IMR-90 (cell line): Measurements from ENCODE around the gene TUB. TPM values are rescaled to one million over a fixed set of nuclear protein-coding genes. Genes with fewer than 3 reads are reported as not detected.
A peak's percentile ranks its signal among the peaks of the same experiment; 100 is the strongest.

Experiments used
- ATAC-seq: fragments of 200-7000 bp; cut with Tn5 transposase; 2 replicates; pipeline ENCODE4 v1.9.1; 2020; ENCODE audit warnings: low read depth, mild to moderate bottlenecking, moderate library complexity
- BruUV-seq: library from RNA; stranded (reverse); fragments of 400-500 nt; replicated peaks from 2 replicates; lab custom pipeline; 2021; lab: Mats Ljungman, UMichigan
- CTCF ChIA-PET: fragments of 300-600 bp; formaldehyde crosslinking; extraction: SDS; loops from one replicate; lab custom pipeline; 2021; ENCODE audit warnings: antibody characterized with exemption; lab: Yijun Ruan, JAX
- POLR2A ChIA-PET: fragments of 300-600 bp; sonication (Branson Sonifier 250); formaldehyde crosslinking; loops from one replicate; lab custom pipeline; 2022; ENCODE audit warnings: antibody characterized with exemption; ENCODE audit not compliant: unreplicated experiment; lab: Charles Lee
- DNase-seq: peaks from one replicate; pipeline ENCODE4 v3.0.0; 2013
- H2AFZ ChIP-seq: replicated peaks from 2 replicates; pipeline ENCODE3; 2013; ENCODE audit warnings: low read length, mild to moderate bottlenecking; ENCODE audit not compliant: poor library complexity
- H2AK5ac ChIP-seq: 2 replicates; pipeline ENCODE4 v1.6.1; 2013; ENCODE audit warnings: low read depth, low read length, inconsistent platforms
- H2AK9ac ChIP-seq: replicated peaks from 2 replicates; pipeline ENCODE3; 2013; ENCODE audit warnings: mild to moderate bottlenecking, low read depth, low read length, moderate library complexity; ENCODE audit not compliant: poor library complexity
- H2BK120ac ChIP-seq: 2 replicates; pipeline ENCODE4 v1.6.1; 2013; ENCODE audit warnings: low read depth, low read length, inconsistent platforms
- H2BK15ac ChIP-seq: 3 replicates; pipeline ENCODE4 v1.6.1; 2013; ENCODE audit warnings: low read depth, low read length, inconsistent platforms
- H2BK20ac ChIP-seq: 2 replicates; pipeline ENCODE4 v1.6.1; 2013; ENCODE audit warnings: low read depth, mild to moderate bottlenecking, inconsistent platforms, low read length, moderate library complexity
- H2BK5ac ChIP-seq: 2 replicates; pipeline ENCODE4 v1.6.1; 2013; ENCODE audit warnings: mild to moderate bottlenecking, low read depth, low read length, inconsistent platforms; ENCODE audit not compliant: poor library complexity, severe bottlenecking
- H3K14ac ChIP-seq: replicated peaks from 2 replicates; pipeline ENCODE4 v1.6.1; 2013; ENCODE audit warnings: low read depth, low read length, inconsistent platforms
- H3K18ac ChIP-seq: 2 replicates; pipeline ENCODE4 v1.6.1; 2013; ENCODE audit warnings: low read depth, low read length, control low read depth
- H3K23ac ChIP-seq: 2 replicates; pipeline ENCODE4 v1.6.1; 2013; ENCODE audit warnings: low read depth, low read length, inconsistent platforms
- H3K27ac ChIP-seq: 2 replicates; pipeline ENCODE4 v1.5.1; 2013; ENCODE audit warnings: mild to moderate bottlenecking, control low read depth, low read length; ENCODE audit not compliant: insufficient read depth
- H3K27me3 ChIP-seq: 2 replicates; pipeline ENCODE4 v1.6.1; 2013; ENCODE audit warnings: low read length; ENCODE audit not compliant: control insufficient read depth, insufficient read depth
- H3K36me3 ChIP-seq: 2 replicates; pipeline ENCODE4 v1.6.1; 2013; ENCODE audit warnings: low read length, mixed read lengths; ENCODE audit not compliant: control insufficient read depth, insufficient read depth
- H3K4ac ChIP-seq: 2 replicates; pipeline ENCODE4 v1.6.1; 2013; ENCODE audit warnings: low read depth, low read length, inconsistent platforms
- H3K4me1 ChIP-seq: 2 replicates; pipeline ENCODE4 v1.6.1; 2013; ENCODE audit warnings: low read length, mixed read lengths; ENCODE audit not compliant: control insufficient read depth, insufficient read depth
- H3K4me2 ChIP-seq: 2 replicates; pipeline ENCODE4 v1.6.1; 2013; ENCODE audit warnings: low read depth, mild to moderate bottlenecking, control low read depth, low read length, moderate library complexity
- H3K4me3 ChIP-seq: 2 replicates; pipeline ENCODE4 v1.5.1; 2013; ENCODE audit warnings: low read depth, mild to moderate bottlenecking, control low read depth, low read length, moderate library complexity; ENCODE audit not compliant: insufficient read depth
- H3K56ac ChIP-seq: 2 replicates; pipeline ENCODE4 v1.6.1; 2013; ENCODE audit warnings: low read length, inconsistent platforms; ENCODE audit not compliant: insufficient read depth; ENCODE audit errors: extremely low read depth
- H3K79me1 ChIP-seq, 2 experiments: 2 replicates each; pipeline ENCODE4 v1.6.1; 2013; ENCODE audit warnings: low read length in 2 of 2, inconsistent platforms in 1 of 2, low read depth in 1 of 2
- H3K9ac ChIP-seq: 2 replicates; pipeline ENCODE4 v1.6.1; 2013; ENCODE audit warnings: low read depth, low read length, control low read depth
- H3K9me1 ChIP-seq: 2 replicates; pipeline ENCODE4 v1.6.1; 2013; ENCODE audit warnings: low read length, inconsistent platforms; ENCODE audit not compliant: insufficient read depth
- H3K9me3 ChIP-seq: 2 replicates; pipeline ENCODE4 v1.6.1; 2013; ENCODE audit warnings: low read length; ENCODE audit not compliant: control insufficient read depth, insufficient read depth
- H4K20me1 ChIP-seq: 2 replicates; pipeline ENCODE4 v1.6.1; 2013; ENCODE audit warnings: low read length, inconsistent platforms; ENCODE audit not compliant: insufficient read depth
- H4K5ac ChIP-seq: 2 replicates; pipeline ENCODE4 v1.6.1; 2013; ENCODE audit warnings: mild to moderate bottlenecking, low read depth, low read length, control low read depth
- H4K8ac ChIP-seq, 2 experiments: 2 replicates each; pipeline ENCODE4 v1.6.1; 2013; ENCODE audit warnings: low read depth in 2 of 2, low read length in 2 of 2, control low read depth in 1 of 2, inconsistent platforms in 1 of 2
- H4K91ac ChIP-seq: 2 replicates; pipeline ENCODE4 v1.6.1; 2013; ENCODE audit warnings: low read depth, low read length, inconsistent platforms; ENCODE audit not compliant: insufficient read depth
- CEBPB ChIP-seq: IDR thresholded peaks from 2 replicates; pipeline ENCODE4 v1.6.1; 2012; ENCODE audit warnings: low read depth, low read length, improper control_type of control experiment
- ELK1 ChIP-seq: fragments of 150-350 bp; IDR thresholded peaks from 2 replicates; pipeline ENCODE4 v1.6.1; 2016; ENCODE audit warnings: low read depth, mild to moderate bottlenecking, low read length, moderate library complexity, borderline replicate concordance
- FOS ChIP-seq: fragments of 150-350 bp; IDR thresholded peaks from 2 replicates; pipeline ENCODE4 v1.6.1; 2016; ENCODE audit warnings: low read depth, low read length
- MXI1 ChIP-seq: IDR thresholded peaks from 2 replicates; pipeline ENCODE4 v1.6.1; 2012; ENCODE audit warnings: low read depth, mild to moderate bottlenecking, low read length, moderate library complexity, borderline replicate concordance
- RFX5 ChIP-seq: IDR thresholded peaks from 2 replicates; pipeline ENCODE4 v1.8.0; 2012; ENCODE audit warnings: low read depth, mild to moderate bottlenecking, low read length, moderate library complexity
- USF2 ChIP-seq: fragments of 150-350 bp; IDR thresholded peaks from 2 replicates; pipeline ENCODE4 v1.6.1; 2017; ENCODE audit warnings: mild to moderate bottlenecking, antibody characterized with exemption, low read length, low read depth
- WGBS, 2 experiments: methylation state at CpG; one replicate each; pipeline versions ENCODE4 v1.1.5 to v1.1.7; 2013; ENCODE audit warnings: missing lambda C conversion rate in 2 of 2; ENCODE audit not compliant: insufficient read length in 1 of 2; ENCODE audit errors: extremely low coverage in 2 of 2; 5-methylcytosine and 5-hydroxymethylcytosine counted together
- dilution Hi-C: fragments of 300-500 bp; cut with HindIII; formaldehyde crosslinking; loops from one replicate; pipeline ENCODE4 v1.14.3; 2018; ENCODE audit warnings: low sequenced_read_pairs; ENCODE audit not compliant: unreplicated experiment
- in situ Hi-C: fragments of 300-500 bp; cut with MboI; formaldehyde crosslinking; loops from 3 replicates; pipeline ENCODE4 v1.14.3; 2019; ENCODE audit warnings: low sequenced_read_pairs, inconsistent platforms, mixed read lengths
- intact Hi-C: fragments of 100-400 bp; cut with micrococcal nuclease; formaldehyde crosslinking; loops from 2 replicates; pipeline ENCODE4 v1.10.0; 2022
- polyA plus RNA-seq, 3 experiments: library from polyadenylated mRNA; depleted of rRNA; stranded (reverse); fragments of >200 nt; gene quantifications; 2 replicates each; pipeline ENCODE4 v1.2.3, GENCODE V29; 2012; ENCODE audit warnings: low replicate concordance in 1 of 3
- total RNA-seq: library from RNA; depleted of rRNA; stranded (reverse); fragments of >200 nt; gene quantifications from 2 replicates; pipeline ENCODE4 v1.2.3, GENCODE V29; 2012

TUB gene
- total and polyA plus RNA-seq, 2 of the 4 experiments (the other 2 are of a cell fraction): 11.8 to 12.9 TPM

- H3K4me3 ChIP-seq: no peak overlapping the region
- no peak overlapping the region for H3K4ac ChIP-seq
- 0 out of 2 replicates have a peak, but pooled peaks have one; percentile 18 for ATAC-seq
- H3K56ac ChIP-seq: no peak overlapping the region
- no peak for DNase-seq
- H3K9ac ChIP-seq: no peak overlapping the region
- no peaks in the 10 kb centered on the region for H3K9me1 ChIP-seq
- dilution Hi-C loops (no loop called here), in situ Hi-C loops (loop anchor here (25.0 kb wide), 1 partner anchor 388 kb away; no protein-coding TSS in a partner anchor), intact Hi-C loops (no loop called here)
- H3K4me2 ChIP-seq: no peak overlapping the region
- H3K4me1 ChIP-seq: no peaks in the 10 kb centered on the region
- no peak overlapping the region for H3K27ac ChIP-seq
- no peak overlapping the region for H2AK9ac ChIP-seq
- POLR2A ChIA-PET: no interaction called here
- H3K36me3 ChIP-seq: no peaks in the 10 kb centered on the region
- WGBS, 2 experiments: no CpG with 5 or more reads among the region's 2 CpGs
- no peak overlapping the region for H3K14ac ChIP-seq
- H3K27me3 ChIP-seq: peaks cover 16% of the 10 kb centered on the region; the same call in 1 of the 2 replicates
- CTCF ChIA-PET: no interaction called here
- H4K5ac ChIP-seq: no peak overlapping the region
- no peaks in the 10 kb centered on the region for H3K9me3 ChIP-seq
- H4K8ac ChIP-seq: no peak overlapping the region
- H2BK5ac ChIP-seq: no peak overlapping the region
- no peak overlapping the region for H2BK120ac ChIP-seq
- no TSS peak for BruUV-seq
- TF ChIP-seq CEBPB (no peak), MXI1 (no peak), ELK1 (no peak), FOS (peak; percentile 31; the same call in 1 of the 2 replicates), RFX5 (no peak), USF2 (no peak)
- no peaks in the 10 kb centered on the region for H3K79me1 ChIP-seq
- no peak overlapping the region for H2BK20ac ChIP-seq
- H3K18ac ChIP-seq: no peak overlapping the region
- no peak overlapping the region for H2AFZ ChIP-seq
- H3K23ac ChIP-seq: no peak overlapping the region
- no peak overlapping the region for H4K91ac ChIP-seq
- no peaks in the 10 kb centered on the region for H4K20me1 ChIP-seq
- no peak overlapping the region for H2AK5ac ChIP-seq
- no peak overlapping the region for H2BK15ac ChIP-seq
These were observed 5.8 kb upstream of the TUB start for GRCh38 chr11:8075119-8075726.
